NCI-H2227 (cell line): Measurements from ENCODE around the gene HLCS.

Experiments
- DNase-seq: peaks from one replicate; lab custom pipeline; 2025; ENCODE audit not compliant: unreplicated experiment; lab: John Stamatoyannopoulos, UW

The HLCS gene

DNA sequence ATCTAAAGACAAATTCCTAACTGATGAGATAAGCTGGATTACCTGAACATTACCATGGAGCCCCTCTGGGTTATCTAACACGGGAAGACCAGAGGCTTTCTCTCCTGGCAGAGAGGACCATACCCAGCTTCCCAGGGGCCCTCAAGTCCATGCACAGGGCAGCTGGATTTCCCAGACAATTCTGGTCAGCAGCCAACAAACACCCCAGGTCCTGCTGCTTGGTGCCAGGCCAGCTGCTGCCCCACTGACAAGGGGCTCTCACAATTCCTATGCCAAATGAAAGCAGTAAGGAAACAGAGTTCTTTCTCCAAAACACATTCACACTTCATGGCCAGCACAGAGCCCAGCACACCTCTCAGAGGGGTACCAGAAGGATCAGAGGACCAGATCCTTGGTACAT lies 114.2 kb downstream of the HLCS start:
- no peak for DNase-seq

DNA sequence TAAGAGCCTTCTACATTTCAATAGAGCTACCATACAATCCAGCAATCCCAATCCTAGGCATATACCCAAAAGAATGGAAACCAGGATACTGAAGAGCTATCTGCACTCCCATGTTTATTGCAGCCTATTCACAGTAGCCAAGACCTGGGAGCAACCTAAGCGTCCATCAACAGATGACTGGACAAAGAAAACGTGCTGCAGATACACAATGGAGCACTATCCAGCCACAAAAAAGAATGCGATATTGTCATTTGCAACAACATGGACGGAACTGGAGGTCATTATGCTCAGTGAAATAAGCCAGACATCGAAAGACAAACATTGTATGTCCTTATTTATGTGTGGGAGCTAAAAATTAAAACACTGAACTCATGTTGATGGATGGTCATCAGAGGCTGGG lies 115.3 kb downstream of the HLCS start:
- DNase-seq = no peak

DNA sequence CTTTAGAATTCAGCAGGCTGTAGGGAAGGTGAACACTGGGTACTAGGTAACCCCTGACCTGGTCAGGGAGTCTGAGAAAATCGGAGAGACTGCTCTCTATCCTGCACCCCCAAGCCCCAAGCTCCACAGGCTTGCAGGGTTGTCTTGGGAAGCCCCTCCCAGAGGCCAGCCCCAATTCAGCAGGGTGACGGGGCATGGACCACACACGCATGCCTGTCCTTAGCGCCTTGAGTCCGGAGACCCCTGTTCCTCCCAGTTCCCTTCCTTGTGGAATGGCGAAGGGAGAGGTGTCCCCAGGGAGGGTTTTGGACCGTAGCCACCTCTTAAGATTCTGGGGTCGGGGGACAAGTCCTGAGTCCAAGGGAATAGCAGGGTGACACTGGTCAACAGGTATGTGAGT lies 116.1 kb downstream of the HLCS start:
- DNase-seq = no peak

DNA sequence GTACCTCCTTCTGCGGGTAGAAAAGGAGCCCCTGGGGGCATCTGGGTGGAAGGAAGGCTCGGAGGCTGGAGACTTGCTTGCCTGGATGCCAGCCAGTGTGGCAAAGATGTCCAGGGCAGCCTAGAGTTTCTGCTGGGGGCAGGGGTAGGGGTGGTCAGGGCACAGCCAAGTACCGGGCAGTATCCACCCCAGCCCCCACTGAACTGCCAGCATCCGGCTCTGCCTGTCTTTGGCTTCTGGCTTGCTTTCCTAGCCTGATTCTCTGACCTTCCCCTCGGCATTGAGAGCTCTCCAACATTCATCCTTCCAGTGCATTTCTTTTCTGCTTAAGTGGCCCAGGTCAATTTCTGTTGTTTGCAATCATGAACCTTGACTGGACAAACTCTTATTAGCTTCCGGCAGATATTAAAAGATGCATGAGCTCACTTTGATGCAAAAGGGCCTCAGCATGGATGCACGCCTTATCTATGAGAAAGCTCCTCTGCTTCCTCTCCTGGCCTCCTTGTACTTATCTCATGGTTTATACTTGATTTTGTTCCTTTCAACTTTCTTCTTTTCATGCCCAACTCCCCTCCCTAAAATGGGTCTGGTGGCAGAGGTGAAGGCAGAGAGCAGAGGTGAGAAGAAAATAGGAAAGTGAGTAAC lies 116.9 kb downstream of the HLCS start:
- DNase-seq = no peak

DNA sequence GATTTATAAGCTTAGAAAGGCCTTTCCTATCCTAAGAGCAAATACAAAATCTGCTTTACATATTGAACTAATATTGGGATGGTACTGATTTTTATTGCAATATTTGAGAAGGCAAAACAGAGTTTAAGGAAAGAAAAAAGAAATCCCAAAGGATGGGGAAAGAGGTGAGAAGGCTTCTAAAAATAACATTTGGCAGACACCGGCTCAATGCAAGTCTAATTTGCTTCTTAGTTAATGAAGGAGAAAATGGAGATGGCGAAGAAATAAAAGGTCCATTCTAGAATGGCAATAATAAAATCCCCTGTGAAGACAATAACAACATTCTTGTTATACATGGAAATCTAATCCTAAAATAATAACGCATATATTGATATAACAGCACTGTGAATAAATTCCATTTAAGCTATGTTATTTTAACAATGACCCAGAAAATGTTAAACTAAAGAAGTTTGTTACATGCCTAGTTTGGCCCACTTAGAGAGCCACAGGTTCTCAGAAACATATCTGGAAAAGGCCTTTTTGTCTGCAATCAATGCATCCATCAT lies 117.7 kb downstream of the HLCS start:
- no peak for DNase-seq

DNA sequence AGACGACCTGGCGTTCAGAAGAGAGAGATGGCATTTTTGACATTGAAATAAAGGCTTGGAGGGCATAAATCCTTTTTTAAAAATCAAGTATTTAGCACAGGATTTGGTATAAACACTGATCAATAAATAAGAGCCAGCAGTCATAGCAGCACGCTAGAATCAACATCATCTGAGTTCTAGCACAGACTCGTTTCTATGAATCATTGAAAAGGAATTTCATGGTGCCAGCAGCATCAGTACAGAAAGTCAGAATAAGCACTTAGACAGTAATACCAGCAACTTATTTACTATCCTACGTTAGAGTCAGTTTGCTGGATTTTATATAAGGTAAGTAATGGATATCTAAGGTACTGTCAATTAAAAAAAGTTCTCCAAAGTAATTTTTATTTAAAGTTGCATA lies 119.3 kb downstream of the HLCS start:
- no peak for DNase-seq

DNA sequence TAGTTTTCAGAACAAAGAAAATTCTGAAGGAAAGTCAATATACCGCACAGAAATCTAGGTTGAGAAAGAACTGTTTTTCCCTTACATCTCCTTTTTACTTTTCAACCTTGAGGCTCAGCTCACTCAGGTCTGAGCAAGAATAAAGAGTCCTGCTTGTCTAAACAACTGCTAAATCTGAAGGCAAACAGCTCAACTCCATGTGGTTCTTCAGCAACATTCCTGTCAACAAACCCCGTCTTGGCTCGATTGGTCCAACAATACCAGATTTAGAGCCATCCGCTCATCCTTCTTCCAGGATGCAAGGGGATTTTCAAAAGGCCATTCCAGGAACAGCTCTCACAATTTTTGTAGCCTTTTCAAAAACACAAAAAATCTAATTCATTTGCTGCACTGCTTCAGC lies 119.8 kb downstream of the HLCS start:
- DNase-seq = no peak

DNA sequence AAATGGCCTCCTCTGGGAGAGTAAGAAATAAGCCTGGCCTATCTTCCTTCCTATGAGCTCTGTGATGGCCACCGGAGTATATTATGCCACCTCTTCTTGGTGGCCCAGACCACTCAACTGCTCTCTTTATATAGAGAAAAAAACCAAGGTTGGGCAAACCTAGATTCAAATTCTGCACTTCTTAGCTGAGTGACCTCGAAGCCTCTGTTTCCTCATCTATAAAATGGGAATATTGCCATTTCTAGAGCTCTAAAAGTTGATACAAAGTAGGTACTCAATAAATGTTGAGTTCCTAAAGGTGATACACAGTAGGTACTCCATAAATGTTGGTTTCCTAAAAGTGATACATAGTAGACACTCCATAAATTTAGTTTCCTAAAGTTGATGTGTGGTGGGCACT lies 120.7 kb downstream of the HLCS start:
- DNase-seq = no peak

DNA sequence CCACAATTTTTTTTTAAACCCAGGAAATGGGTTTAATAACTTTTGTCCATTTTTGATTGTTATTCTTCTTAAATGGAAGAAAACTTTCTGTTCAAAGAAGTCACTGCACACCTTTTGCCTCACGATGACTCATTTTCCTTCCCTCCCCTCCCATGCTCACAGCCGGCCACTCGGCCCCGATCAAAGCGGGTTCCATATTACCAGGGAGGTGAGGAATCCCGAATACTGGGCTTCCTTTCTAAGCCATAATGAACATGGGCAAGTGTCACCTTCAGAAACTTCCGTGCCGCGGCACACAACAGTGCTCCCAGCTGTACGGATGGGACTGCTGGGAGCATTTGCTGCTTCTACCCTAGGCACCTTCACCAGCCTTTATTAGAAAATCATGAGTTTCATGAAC lies 121.4 kb downstream of the HLCS start:
- no peak for DNase-seq

DNA sequence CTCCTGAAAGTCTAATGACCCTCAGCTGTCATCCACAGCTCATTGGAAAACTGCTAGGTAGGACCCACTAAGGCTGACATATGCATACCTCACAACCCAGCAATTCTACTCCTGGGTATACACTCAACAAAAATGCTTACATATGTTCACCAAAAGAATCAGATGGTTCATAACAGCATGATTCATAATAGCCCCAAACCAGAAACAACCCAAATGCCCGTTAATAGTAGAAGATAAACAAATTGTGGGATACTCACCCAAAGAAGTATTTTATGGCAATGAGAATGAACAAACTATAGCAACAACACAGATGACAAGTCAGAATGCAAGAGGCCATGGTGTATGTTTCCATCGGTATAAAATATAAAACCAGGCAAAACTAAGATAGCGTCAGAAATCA lies 124.6 kb downstream of the HLCS start:
- no peak for DNase-seq

DNA sequence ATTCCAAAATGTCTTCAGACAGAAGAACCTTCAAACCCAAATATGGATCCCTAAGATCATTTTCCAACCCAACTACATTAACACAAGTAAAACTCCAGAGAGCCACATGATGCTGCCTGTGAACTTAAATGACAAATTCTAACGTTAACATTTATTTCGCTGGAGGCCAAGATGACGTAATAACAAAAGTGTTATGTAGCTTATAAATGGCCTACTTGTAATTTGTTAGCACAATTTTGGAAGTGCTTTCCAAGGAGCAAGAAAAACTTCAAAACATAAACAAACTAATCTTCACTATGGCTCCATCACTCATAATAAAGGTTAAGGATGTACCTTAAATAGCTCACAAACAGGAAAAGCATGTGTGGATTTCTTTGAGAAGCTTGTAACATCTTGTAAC lies 126.7 kb downstream of the HLCS start:
- DNase-seq = no peak

DNA sequence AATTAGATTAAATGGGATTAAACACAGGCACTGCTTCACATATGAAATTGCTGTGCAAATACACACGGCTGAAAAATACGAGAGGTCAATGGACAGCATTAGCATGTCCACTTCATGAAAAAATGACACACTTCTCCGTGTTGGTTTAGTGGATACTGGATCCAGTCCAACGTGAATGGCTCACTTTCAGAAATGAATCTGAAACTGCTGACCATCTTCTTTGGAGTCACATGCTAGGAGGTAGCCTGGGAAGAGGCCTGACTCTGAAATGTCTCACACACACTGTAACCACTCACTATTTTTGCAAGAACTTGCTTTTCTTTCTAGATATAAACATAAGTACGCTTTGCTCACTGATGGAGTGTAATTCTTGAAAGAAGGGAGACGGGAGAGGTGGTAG lies 127.3 kb downstream of the HLCS start:
- DNase-seq = peak; percentile 16

DNA sequence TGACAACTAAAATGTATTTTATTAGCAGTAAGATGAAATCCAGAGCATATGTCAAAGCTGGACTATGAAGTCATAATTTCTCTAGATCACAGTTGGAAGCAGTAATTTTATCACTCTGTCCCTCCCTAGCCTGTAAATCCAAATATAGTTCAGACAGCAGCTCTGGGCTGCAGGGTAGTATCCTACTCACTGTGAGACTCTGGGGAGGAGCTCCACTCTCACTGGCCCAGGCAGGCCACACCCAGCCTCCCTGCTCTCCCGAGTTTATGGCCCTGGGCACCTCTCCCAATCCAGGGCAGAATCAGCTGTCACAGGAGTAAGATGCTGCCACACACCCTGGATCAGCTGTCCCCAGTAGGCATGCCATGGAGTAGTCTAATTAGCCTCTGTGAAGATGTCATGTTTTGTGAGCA lies 131.1 kb downstream of the HLCS start:
- DNase-seq = no peak

DNA sequence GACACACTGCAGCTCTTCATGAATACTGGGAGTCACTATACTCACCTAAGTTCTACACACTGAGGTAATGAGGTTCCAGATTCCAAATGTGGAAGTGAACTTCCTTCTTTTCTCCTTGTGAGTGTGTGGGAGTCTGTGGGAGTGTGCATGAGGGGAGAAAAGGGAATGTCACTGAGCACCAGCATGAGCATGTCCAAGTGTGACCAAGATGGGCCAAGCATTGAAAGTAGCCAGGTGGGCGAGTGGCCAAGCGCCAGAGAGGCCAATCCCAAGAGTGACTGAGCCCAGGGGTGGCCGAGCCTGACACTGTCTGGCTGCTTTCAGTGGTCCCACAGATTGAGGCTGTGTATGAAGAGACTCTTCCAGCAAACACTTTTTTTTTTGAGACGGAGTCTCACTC lies 132.3 kb downstream of the HLCS start:
- no peak for DNase-seq

DNA sequence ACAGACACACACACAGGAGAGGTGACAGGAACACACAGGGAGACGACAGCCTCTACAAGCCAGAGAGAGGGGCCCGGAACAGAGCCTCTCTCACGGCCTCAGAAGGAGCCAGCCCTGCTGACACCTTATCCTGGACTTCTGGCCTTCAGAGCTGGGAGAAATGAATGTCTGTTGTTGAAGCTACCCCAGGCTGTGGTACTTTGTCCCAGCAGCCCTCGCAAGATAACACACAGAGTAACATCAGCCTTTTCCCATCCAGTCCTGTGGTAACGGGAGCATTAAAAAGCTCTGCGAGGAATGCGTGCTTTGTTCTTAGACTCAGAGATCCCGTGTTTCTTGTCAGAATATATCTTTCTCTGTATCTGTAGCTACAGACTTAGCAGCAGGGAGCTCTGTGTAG lies 136.4 kb downstream of the HLCS start:
- DNase-seq = no peak

DNA sequence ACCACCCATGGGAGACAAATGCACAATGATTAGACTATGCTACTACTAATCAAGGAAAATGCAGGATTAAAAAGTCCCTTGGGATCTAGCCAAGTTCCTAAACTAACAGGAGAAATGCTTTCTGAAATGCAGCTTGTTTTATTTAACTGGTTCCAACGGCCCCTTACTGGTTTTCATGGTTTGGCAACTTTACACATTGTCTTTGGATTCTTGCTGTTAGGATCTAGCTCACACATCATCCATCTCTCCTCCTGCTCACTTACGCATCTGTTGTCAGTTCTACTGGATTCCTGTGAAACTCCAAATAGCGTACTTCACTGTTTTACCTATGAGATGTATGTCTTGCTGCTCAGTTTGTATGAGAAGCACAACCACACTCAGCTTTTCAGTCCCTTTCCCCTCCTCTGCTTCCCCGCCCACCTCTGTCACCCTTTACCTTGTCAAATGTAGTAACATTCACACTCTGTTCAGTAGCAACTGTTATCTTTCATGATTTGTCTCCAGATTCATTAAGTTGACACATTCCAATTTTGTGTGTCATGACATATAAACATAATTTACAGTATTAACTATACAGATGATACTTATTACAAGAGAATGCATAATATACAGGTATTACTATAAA lies 137.5 kb downstream of the HLCS start:
- no peak for DNase-seq

DNA sequence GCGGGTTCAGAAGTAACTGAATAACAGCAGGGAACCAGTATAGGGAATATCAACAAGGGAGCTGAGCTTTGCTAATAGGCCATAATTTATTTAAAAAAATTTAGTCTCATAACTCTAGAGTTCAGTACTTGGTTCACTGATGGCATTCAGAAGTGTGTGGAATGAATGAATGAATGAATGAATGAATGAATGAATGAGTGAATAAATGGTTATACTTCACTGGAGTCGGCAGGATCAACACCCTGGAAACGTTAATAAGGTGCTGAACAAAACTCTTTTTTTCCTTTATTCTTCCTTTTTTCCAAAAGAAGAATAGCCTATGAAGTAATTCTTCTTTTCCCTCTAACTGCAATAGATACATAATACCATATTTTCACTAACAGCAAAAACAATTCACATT lies 138.3 kb downstream of the HLCS start:
- DNase-seq = no peak

DNA sequence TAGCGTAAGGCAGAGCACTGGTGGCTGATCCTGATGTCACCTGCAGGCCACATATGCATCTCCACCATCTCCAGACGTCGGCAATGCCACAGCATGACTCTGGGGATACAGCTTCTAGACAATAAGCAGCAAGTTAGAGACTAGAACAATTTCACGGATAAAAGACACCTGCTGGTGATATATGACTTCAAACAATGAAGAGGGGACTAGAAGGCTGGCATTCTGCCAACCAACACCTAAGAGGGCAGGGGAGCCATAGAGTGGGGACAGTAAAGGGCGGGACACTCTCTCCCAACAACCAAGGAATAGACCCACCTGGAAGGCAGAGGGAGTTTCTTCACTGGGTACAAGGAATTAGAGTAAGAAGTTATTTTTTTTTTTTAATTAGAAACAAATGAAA lies 140.8 kb downstream of the HLCS start:
- DNase-seq = peak; percentile 59

DNA sequence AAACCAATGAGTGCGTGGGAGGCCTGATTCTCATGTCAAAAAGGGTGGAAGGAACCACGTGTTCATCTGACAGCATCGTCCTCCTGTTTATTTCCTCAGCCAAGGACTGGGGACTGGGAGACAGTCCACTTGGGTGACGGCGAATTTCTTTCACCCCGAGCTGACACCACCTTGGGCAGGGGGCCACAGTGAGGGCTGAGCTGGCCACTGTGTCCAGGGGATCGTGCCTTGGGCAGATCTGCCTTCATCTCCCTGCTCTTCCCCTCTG lies 145.5 kb downstream of the HLCS start:
- no peak for DNase-seq

DNA sequence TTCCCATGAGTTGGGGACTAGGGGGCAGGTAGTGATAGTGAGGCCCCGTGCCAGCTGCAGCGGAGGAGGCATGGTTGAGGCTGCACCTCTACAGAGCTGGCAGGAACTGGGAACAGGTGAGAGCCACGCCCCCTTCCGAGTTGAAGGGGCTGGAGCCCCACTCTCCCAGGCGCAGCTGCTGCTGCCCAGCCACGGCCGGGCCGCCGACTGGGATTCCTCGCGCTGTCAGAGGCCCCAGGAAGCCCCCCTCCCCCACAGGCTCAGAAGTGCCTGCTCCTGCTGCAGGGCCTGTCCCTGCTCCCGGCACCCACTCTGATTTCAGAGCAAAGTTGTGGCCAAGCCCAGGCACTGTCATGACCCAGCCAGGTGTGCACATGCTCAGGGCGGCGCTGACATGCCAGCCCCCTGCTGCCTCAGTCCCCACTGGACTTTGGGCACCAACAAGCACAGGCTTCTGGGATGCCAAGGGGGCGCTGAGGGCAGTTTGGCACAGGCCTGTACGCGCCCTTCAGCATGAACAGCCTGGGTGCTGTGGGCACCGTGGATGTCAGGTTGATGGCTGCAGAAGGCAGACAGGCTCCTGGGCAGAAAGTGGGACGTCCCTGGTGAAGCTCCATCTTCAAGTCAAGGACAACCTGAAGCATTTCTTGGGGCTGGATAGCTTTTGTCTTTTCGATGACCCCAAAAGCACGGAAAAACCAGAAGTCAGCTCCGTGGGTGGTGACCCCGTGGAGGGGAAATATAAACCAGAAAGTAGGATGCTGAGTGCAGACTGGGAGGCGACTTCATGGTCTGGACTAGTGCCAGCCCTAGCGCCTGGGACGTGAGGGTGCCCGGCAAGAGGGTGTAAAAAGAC lies 146.1 kb downstream of the HLCS start:
- peak; percentile 30 for DNase-seq

DNA sequence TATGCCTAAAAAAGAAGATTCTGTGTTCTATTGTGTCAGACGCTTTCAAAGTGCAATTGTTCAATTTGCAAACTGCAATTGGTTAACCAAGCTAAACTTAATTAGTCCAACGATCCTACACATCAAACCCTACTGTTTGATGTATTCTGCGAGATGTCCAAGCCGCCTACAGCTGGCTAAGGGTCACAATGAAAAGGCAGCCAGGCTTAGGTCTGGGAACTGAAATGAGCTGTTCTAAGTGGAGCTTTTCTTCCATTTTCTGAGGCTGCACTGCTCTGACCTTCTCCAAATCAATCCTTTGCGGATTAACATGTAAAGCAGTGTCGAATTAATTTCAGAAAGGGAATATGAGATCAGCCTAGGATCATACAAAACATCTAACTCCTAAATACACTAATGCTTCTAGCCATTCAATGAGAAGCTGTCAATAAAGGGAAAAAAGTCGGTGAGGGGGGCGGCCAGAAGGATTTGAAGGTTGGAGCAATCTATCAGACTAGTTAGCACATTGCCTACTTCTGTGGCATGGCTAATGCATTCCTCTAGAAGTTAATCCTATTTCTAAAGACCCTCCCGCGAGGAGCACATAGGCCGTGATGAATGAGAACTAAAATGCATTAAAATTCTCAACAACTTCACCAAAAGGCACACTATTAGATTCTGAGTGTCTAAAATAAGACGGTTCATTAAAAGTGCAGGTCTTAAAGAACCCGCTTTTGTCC lies 148.6 kb downstream of the HLCS start:
- no peak for DNase-seq
